HFF-Myc (cell line): ENCODE results near the gene CTNNA1.

Experiments
- DNase-seq: peaks from one replicate; pipeline ENCODE4 v3.0.0-alpha.2; 2011; ENCODE audit warnings: low read depth; ENCODE audit errors: extremely low read depth
- H3K4me3 ChIP-seq: replicated peaks from 2 replicates; pipeline ENCODE4 v1.5.1; 2011; ENCODE audit warnings: low read depth, mild to moderate bottlenecking, control low read depth, low read length
- CTCF ChIP-seq: IDR thresholded peaks from 2 replicates; pipeline ENCODE4 v1.5.1; 2012; ENCODE audit warnings: mild to moderate bottlenecking, low read depth, low read length, control low read depth; ENCODE audit errors: missing control alignments

The CTNNA1 gene

GRCh38 chr5:138949223-138949574, 196.0 kb downstream of the CTNNA1 start:
- no peak overlapping the region for H3K4me3 ChIP-seq
- TF ChIP-seq CTCF, result no peak
- DNase-seq, result no peak

- TF ChIP-seq CTCF, result no peak
Measured at GRCh38 chr5:138949988-138950387, 196.8 kb downstream of the CTNNA1 start.

GRCh38 chr5:138950421-138951031, 197.3 kb downstream of the CTNNA1 start:
- TF ChIP-seq CTCF, result no peak
- DNase-seq, result no peak
- H3K4me3 ChIP-seq, result no peak overlapping the region

More at GRCh38 chr5:138949988-138950387, 196.8 kb downstream of the CTNNA1 start:
- H3K4me3 ChIP-seq, result no peak overlapping the region
- no peak for DNase-seq

GRCh38 chr5:138951091-138951985, 198.1 kb downstream of the CTNNA1 start:
- DNase-seq, result no peak
- TF ChIP-seq CTCF, result no peak
- H3K4me3 ChIP-seq, result no peak overlapping the region

GRCh38 chr5:138951986-138952735, 198.9 kb downstream of the CTNNA1 start:
- no peak for DNase-seq
- H3K4me3 ChIP-seq, result no peak overlapping the region
- no peak for TF ChIP-seq CTCF

- no peak overlapping the region for H3K4me3 ChIP-seq
- TF ChIP-seq CTCF, result no peak
- DNase-seq, result no peak
Measured at GRCh38 chr5:138952962-138953361, 199.7 kb downstream of the CTNNA1 start.
